T-helper 1 cell treated with Interleukin-12 subunit alpha and Interleukin-12 subunit beta and Interleukin-4 antibody, amounts not matched to agents 30 ng/mL and 1 ng/mL, for 36 hours (primary cell): ENCODE data around the gene MRPS6. TPM values are rescaled to one million over a fixed set of nuclear protein-coding genes. Genes with fewer than 3 reads are reported as not detected.

Experiments used
- total RNA-seq: library from RNA; stranded (reverse); gene quantifications from 2 replicates; pipeline ENCODE4 v1.2.3, GENCODE V29; 2022

The MRPS6 gene
- total RNA-seq, 1 donor from 2014 or later, result 101 TPM

Other genes starting within 250 kb of the MRPS6 start
- 171 and 187 TPM in 2 replicates for gene ATP5PO, start 157.8 kb upstream of the MRPS6 start, total RNA-seq
- gene SLC5A3, start within 50 bp of the MRPS6 start, total RNA-seq, result 46.8 and 48.8 TPM in 2 replicates